Fibroblast of villous mesenchyme (primary cell): ENCODE results near the gene SLC5A11. TPM values are rescaled to one million over a fixed set of nuclear protein-coding genes. Genes with fewer than 3 reads are reported as not detected.
"Not testable (repeated sequence)": the region's sequence is repeated elsewhere in the genome, so short reads cannot be mapped to it uniquely, and the experiment has no call there.

ENCODE experiments used
- DNase-seq: peaks from one replicate; pipeline ENCODE4 v3.0.0-alpha.2; 2010; ENCODE audit warnings: low read depth
- H3K4me3 ChIP-seq: 2 replicates; pipeline ENCODE4 v1.5.1; 2011; ENCODE audit warnings: low read depth, mild to moderate bottlenecking, low read length
- total RNA-seq: library from RNA; depleted of rRNA; stranded (reverse); fragments of >200 nt; gene quantifications from 2 replicates; pipeline ENCODE4 v1.2.3, GENCODE V29; 2012
- TF ChIP-seq, protein P1 (sequence below): IDR thresholded peaks from 2 replicates; pipeline ENCODE4 v1.5.1; 2012; ENCODE audit warnings: low read depth, mild to moderate bottlenecking, low read length; ENCODE audit not compliant: insufficient read depth

SLC5A11 gene
- total RNA-seq, 1 donor = not detected

DNA sequence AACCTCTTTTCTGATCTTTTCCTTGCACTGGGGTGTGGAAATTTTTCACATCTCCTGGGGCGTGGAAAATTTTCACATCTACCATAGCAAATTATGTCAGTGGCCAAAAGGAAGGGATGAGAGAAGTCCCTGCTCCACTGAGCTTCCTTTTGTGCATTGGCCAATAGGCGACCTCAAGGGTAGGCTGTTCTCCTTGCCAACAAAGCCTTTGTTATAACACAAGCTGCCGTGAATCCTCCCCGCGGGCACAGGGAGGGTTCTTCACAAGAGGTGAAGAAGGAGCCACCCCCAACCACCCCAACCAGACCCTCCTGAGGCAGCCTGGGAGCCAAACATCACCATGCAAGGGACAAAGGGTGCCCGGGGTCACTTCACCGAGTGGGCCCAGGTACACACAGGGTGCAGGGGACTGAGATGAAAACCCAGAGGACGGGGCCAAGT is 6.5 kb downstream of the SLC5A11 start:
- DNase-seq = no peak
- H3K4me3 ChIP-seq = no peak overlapping the region
- TF ChIP-seq, protein P1, sequence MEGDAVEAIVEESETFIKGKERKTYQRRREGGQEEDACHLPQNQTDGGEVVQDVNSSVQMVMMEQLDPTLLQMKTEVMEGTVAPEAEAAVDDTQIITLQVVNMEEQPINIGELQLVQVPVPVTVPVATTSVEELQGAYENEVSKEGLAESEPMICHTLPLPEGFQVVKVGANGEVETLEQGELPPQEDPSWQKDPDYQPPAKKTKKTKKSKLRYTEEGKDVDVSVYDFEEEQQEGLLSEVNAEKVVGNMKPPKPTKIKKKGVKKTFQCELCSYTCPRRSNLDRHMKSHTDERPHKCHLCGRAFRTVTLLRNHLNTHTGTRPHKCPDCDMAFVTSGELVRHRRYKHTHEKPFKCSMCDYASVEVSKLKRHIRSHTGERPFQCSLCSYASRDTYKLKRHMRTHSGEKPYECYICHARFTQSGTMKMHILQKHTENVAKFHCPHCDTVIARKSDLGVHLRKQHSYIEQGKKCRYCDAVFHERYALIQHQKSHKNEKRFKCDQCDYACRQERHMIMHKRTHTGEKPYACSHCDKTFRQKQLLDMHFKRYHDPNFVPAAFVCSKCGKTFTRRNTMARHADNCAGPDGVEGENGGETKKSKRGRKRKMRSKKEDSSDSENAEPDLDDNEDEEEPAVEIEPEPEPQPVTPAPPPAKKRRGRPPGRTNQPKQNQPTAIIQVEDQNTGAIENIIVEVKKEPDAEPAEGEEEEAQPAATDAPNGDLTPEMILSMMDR = no peak

DNA sequence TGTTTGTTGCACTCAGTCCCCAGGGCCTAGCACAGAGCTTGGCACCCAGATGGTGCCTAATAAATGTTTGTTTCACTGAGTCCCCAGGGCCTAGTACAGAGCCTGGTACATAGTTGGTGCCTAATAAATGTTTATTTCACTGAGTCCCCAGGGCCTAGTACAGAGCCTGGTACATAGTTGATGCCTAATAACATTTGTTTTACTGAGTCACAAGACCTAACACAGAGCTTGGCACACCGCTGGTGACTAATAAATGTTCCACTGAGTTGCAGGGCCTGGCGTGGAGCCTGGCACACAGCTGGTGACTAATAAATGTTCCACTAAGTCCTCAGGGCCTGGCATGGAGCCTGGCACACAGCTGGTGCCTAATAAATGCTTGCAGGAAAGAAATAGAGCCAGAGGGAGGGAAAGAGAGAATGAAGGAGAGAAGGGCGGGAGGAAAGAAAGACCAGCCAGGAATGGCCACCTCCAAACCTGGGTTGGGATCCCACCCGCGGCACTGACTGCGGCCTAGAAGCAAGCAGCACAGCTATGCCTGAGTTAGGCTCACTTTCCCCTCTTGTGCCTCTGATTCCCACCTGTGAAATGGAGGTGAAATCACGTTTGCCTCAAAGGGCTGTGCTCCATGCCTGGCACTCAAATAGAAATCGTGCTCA is 7.5 kb downstream of the SLC5A11 start:
- no peak overlapping the region for H3K4me3 ChIP-seq
- TF ChIP-seq, protein P1 = no peak
- DNase-seq = no peak

DNA sequence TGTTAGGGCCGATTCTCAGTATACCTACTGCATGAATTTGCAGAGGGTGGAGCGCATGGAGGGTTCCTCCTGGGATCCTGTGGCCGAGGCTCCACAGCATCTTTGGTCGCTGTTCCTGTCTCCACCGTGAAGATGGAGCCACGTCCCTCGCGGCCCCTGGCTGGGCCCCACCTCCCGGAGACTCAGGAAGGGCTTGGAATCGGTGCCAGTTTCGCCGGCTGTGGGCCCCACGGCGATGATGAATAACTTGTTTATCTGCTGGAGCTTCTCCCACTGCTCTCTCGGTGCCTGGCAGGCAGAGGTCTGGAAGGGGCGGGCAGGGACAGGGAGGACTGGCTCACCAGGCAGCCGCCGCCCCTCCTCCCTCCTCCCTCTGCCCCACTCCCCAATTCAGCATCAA is 8.1 kb downstream of the SLC5A11 start:
- H3K4me3 ChIP-seq = no peak overlapping the region

DNA sequence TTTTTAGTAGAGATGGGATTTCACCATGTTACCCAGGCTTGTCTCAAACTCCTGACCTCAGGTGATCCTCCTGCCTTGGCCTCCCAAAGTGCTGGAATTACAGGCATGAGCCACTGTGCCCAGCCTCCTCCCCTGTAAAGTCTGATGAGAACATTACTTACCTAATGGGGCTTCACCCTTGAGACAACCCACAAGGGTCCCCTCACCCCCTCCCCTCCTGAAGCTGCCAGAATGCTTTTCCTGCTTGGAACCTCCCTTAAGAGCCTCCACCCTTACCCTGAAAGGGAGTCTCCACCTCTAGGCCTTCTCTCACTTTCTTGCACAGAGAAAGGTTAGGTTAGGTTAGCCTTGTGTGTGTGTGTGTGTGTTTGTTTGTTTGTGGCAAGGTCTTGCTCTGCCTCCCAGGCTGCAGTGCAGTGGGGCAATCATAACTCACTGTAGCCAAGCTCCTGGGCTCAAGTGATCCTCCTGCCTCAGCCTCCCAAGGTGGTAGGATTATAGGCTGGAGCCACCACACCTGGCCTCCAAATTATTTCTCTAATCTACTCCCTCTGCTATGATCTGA is 8.9 kb downstream of the SLC5A11 start:
- no peak overlapping the region for H3K4me3 ChIP-seq
- TF ChIP-seq, protein P1 = no peak
- no peak for DNase-seq

More for the DNA sequence above, 8.1 kb downstream of the SLC5A11 start:
- DNase-seq = peak; percentile 42
- TF ChIP-seq, protein P1 = no peak

DNA sequence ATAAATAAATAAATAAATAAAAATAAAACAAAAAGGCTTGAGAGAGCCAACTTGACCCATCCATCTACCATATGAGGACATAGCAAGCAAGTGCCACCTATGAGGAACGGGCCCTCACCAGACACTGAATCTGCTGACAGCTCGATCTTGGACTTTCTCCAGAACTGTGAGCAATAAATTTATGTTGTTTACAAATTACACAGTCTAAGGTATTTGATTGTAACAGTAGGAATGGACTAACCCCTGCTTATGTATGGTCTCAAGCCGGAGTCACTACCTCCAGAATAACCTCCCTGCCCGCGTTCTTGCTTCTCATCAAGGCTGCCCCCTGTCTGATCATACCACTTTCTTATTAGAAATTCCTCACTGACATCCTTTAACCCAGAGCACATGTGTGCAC is 9.9 kb downstream of the SLC5A11 start:
- TF ChIP-seq, protein P1 = no peak
- no peak overlapping the region for H3K4me3 ChIP-seq
- DNase-seq = peak; percentile 22

DNA sequence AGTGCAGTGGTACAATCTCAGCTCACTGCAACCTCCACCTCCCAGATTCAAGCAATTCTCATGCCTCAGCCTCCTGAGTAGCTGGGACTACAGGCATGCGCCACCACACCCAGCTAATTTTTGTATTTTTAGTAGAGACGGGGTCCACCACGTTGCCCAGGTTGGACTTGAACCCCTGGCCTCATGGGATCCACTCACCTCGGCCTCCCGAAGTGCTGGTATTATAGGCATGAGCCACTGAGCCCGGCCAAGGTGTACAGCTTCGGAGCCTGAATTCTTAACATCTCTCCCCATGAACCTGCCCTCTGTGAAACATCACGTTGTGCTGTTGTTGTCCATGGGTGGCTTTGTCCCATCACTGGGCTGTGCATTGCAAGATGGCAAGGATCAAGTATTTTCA is 11.1 kb downstream of the SLC5A11 start:
- H3K4me3 ChIP-seq, DNase-seq: not testable (repeated sequence)

DNA sequence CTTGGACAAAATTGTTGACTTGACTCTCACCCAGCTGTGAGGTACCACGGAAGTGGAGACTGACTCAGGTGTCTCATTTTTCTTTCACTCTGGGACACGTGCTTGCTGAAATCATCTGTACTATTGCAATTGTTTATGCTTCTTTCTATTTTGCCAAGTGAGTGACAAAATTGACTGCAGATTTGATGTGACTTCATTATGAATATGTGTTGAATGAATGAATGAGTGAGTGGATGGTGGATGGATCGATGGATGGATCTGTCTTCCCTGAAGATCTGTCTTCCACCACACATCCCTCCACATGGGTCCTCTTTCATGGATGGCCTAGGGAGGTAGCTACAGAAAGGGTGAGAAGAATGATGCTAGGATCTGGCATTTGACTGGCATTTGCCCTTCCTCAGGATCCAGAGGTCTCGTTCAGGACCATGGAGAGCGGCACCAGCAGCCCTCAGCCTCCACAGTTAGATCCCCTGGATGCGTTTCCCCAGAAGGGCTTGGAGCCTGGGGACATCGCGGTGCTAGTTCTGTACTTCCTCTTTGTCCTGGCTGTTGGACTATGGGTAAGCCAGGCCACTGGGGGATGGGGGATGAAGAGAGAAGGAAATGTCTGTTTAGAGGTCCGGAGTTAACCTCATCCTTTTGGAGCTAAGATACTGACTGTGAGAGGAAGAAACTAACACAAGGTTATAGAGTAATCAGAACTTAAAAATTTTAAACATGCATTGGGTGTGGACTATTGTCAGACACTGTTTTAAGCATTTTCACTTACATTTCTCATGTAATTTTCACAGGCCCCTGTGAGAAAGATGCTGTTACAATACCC is 12.7 kb downstream of the SLC5A11 start:
- DNase-seq = peak; percentile 61
- TF ChIP-seq, protein P1 = no peak
- H3K4me3 ChIP-seq = no peak overlapping the region
